HG03097 (cell line): Measurements from ENCODE around the gene C2CD4C.
"Not testable (repeated sequence)": the region's sequence is repeated elsewhere in the genome, so short reads cannot be mapped to it uniquely, and the experiment has no call there.

Experiments
- ATAC-seq: cut with Tn5 transposase; IDR thresholded peaks from one replicate; pipeline ENCODE4 v1.9.1; 2021; ENCODE audit not compliant: unreplicated experiment, low FRiP score

Gene C2CD4C

DNA sequence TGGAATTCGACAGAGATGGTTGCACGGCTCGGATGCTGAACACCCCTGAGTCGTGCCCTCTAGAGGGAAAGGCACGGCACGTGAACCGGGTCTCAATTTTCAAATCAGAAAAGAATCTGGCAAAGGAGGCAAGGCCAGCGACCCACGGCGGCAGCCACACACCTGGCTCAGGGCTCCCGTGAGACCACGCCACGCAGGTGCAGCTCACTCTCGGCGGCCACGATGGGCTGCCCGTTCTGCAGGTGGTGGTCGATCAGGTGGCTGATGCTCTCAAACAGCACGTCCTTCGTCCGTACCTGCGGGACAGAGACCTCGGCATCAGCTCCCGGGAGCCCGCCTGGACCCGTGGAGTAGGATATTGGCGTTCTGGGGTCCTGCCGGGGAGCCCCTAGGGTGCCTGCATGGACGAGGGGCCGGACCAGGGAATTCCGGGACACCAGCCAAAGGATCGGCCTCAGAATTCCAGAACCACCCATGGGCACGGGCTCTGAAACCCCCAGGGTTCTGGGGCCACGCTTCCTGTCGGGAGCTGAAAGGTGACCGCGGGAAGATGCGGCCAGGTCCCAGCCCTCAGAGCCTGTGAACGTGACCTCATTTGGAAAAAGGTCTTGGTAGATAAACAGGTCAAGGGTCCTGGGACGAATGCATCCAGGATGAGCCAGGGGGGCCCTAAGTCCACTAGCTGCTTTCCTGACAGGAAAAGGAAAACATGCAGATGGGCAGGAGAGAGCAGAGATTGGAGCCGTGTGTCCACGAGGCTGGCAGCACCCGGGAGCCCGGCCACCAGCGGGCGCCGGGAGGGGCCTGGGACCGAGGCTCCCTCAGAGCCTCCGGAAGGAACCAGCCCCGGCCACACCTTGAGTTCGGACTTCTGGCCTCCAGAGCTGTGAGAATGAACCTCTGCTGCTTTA is 10.1 kb upstream of the C2CD4C start:
- no peak for ATAC-seq

GRCh38 chr19:416416-416815 is 7.5 kb upstream of the C2CD4C start:
- no peak for ATAC-seq

- no peak for ATAC-seq
These were observed 6.3 kb upstream of the C2CD4C start for GRCh38 chr19:415292-415691.

DNA sequence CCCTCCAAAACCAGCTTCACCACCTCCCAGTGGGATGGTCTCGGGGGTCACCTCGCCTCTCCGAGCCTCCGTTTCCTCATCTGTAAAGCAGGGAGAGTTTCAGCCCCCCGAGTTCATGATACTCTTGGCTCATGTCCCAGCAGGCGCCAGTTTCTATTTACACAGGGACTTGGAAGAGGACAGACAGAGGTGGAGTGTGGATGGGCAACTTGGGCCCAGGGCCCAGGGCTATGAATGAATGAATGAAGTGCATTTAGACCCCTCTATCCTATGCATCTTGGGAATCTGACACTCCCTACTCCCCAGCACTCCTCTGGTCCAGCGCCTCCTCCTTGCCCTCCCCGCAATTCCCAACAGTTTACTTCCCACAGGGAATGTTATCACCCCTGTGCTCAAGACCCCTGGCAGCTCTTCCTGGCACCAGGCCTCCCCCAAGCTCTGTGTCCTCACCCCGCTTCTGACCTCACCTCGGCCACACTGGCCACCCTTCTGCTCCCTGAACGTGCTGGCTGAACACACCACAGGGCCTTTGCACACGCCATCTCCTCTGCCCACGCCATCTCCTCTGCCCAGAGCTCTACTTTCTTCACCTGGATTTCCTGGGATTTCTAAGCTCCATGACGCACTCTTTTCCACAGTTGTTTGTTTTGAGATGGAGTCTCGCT is 4.9 kb upstream of the C2CD4C start:
- no peak for ATAC-seq

- no peak for ATAC-seq
These were observed 3.7 kb upstream of the C2CD4C start for GRCh38 chr19:412356-413355.

- no peak for ATAC-seq
These were observed 2.9 kb upstream of the C2CD4C start for GRCh38 chr19:411723-412355.

GRCh38 chr19:411121-411722 is 2.3 kb upstream of the C2CD4C start:
- ATAC-seq: not testable (repeated sequence)

DNA sequence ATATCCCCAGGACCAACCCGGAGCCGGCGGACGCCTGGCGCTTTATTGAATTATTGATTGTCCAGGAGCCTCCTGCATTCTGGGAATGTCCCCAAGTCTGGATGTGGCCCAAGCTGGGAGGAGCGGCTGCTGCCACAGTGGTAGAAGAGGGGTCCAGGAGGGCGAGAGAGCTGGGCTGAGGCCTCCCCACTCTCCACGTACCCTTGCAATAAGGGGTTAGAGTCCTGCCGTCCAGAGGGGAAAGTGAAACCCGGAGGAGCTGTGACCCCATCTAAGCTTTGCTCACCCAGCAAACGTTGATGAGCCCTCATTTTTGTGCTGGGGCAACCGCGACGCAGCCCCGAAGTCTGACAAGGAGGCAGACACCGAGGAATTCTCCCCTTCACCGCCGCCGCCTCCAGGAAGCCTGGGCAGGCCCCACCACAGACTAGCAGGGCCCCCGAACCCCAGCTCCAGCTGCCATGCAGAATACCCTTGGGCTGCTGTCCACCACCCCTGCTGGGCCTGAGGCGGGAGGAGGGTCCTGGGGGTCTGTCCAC is 1.4 kb upstream of the C2CD4C start:
- no peak for ATAC-seq

DNA sequence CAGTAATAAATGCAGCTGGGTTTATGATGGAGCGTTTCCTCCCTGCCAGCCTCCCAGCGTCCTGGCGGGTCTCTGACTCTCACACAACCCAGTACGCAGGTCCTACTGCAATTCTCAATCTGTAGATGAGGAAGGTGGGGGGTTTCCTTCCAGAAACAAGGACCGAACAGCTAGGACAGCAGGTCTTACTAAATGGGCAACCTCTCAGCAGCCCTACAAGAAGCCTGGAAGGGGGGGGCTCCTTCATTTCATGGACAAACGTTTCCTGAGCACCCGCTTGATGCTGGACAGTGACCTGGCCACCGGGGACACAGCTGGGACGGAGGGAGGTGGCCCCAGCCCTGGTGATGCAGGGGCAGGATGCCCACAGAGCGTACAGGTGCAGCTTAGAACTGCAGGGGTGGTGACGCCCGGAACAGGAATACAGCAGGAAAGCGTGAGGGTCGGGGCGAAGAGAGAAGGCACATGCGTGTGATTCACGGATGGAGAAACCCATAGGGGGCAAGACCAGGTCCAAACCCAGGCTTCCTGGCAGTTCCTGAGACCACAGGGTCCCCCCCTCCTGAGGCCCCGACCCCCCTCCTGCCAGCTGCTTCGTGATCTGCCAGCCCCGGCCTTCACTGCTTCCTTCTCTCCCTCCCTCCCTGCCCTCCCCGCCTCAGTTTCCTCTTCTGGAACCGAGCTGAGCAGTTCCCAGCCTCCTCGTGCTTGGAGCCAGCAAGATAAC is 732 bp upstream of the C2CD4C start:
- ATAC-seq: no peak

- no peak for ATAC-seq
These were observed 476 bp downstream of the C2CD4C start for GRCh38 chr19:408441-408901.

DNA sequence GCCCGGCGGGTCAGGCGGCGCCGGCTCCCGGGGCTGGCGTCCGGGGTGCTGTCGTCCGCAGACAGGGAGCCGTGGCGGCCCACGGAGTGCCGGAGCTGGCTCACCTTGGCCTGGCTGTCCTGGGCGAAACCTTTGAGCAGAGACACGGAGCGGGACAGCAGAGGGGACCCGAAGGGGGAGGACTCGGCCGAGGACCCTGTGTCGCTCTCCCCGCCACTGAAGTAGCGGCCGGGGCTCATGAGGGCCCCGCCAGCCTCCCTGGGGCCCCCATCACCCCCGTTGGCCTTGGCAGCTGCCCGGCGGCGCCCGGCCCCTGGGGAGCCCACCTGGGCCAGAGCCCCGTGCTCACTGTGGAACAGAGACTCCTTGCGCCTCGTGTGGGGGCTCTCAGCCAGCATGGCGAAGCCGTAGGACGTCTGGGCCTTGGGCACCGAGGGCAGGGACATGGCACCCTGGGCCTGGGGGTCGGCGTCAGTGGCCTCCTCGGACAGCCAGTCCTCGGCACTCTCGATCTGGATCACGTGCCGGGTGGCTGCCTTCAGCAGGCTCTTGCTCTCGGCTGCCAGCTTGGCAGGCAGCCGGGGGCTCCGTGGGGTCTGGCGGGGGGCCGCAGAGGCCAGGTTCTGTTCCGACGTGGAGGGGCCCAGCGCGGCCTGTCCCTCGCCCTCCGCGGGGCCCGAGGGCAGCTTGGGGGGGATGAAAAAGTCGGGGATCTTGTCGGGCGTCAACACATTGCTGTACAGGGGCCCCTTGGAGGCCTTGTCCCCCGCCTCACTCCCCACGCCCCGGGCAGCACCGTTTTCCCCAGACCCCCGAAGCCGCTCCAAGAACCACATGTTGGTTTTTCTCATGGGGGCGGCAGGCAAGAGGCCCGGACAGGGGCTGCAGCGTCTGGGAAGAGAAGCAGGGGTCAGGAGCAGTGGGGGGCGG is 1.2 kb downstream of the C2CD4C start:
- ATAC-seq: no peak

- no peak for ATAC-seq
These were observed 1.9 kb downstream of the C2CD4C start for GRCh38 chr19:406971-407510.

DNA sequence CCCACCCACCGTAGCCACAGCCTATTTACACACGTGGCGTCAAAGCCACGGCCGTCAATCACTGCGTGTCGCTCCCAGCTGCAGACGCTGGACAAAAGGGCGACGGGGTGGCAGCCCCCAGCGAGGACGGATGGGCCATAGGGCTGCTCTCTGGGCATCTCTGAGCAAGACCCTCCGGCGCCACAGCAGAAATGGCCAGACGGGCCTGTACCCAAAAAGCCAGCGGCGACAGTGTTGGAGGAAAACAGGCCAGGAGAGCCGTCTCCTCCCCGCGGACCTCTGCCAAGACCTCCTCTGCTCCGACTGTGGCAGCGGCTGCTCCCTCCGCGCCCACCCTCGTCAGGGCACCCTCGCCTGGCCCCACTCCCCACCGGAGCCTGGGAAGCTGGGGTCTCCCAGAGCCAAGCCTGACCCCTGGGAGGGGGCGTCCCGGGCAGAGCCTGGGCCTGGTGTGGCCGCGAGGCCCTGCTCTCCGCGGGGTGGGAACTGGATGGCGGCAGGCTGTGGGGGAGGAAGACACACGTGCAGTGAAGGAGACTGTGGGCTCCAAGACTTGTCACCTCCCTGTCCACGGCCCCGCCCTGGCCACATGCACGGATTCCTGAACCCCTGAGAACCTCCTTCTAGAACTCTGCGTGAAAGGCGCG is 2.7 kb downstream of the C2CD4C start:
- ATAC-seq: no peak

DNA sequence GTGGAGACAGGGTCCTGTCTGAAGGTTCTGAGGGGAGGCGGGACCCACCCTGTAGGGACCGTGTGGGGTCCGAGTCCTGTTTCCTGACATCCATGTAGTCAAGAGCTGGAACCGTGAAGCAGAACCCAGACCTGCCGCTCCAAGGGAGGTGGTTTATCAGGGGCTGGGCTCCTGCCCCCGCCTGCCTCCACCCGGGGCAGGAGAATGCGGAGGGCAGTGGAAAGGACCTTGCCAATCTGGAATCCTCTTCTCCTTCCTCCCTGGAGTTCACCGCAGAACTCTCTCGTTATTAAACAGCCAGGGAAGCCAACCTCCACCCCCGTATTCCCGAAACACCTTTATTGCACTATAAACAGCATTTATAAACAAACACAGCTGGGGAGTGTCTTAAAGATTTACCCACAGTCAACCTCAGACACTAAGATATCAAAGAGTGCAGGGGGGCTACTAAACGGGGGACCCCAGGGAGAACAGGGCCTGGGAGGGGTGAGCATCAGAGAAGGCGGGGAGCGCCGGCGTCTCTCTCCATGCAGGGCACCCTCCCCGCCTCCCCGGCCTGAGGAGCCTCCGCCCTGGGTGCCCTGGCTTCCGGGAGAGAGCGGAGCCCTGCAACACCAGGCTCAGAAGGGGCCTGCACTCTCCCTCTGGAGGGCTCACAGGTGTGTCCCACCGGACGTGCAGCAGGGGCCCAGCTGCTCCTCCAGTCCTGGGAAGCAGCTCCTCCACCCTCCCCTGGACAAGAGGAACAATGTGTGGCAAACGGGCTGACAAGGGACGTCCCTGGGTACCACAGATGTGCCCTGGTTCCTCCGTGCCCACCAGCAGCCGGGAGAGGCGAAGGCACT is 3.6 kb downstream of the C2CD4C start:
- no peak for ATAC-seq

DNA sequence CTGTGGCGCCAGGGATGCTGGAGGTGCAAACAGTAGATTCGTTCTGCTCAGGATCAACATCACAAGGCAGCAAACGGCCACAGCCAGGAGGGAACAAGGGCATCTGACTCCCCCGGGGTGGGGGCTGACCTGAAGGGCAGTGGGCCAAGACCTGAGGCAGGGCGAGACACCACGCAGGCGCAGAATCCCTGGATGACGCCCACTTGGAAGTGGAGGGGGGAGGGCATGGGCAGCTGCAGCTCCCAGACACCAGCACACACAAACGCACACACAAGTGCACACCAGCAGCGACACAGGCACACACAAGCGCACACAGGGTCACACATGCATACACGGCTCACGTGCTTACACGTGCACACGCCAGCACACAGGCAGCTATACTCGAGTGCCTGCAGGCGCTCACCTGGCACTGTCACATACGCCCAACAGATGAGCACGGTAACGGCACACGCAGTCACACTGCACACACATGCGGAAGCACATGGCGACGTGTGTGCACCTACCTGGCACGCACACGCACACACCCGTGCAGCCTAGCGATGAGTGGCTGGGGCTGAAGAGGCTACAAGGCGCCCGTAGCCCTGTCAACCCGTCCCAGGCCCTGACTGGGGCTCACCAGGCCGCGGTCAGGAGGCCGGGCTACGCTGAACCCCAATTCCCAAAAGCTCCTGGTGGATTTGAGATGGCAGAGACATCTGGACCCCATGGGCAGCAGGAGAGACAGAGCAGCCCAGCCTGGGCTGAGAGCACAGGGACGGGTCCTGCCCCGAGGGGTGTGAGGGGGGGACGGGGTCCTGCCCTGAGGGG is 5.5 kb downstream of the C2CD4C start:
- ATAC-seq: no peak
